ENCODE measurements around the gene GPR18. TPM values are rescaled to one million over a fixed set of nuclear protein-coding genes. Genes with fewer than 3 reads are reported as not detected.

Gene GPR18
- total RNA-seq, 1 donor from 2014 or later = not detected

DNA sequence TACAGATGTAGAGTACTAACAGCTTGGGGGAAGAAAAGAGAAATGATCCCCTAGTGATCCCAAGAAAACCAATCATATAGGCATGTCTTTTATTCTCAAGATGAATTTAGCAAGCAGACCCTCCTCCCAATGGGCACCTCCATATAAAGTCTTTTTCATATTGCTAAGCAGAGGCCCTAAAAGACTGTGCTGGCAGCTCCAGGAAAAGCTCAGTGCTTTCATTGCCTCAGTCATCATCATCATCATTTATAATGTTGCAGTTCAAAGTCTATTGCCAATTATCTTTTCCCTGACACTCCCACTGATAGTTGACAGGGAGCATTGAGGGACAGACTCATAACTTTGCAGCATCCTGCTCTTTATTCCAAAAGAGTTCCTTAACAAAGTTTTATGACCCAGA is 36.0 kb upstream of the GPR18 start:
- FAIRE-seq (no peak), DNase-seq (ENCODE audit: low spot score in 2 of 2) (no peak)

DNA sequence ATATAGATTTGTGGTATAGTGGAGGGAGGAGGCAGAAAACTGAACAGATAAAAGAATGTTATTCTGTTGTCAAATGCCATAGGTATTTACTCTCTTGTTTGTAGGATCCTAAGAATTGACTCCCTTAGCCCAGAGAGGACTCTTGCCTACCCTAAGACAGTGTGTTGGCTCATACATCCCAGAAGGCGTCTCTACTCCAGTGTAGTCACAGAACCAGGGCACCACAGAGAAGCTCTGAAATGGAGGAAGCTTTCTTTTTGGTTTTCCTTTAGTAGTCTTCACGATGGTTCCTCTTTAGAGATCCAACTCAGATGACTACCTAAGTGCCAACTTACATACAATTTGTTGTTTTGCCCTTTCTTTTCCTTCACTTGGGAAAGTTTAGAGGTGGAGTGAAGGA is 35.0 kb upstream of the GPR18 start:
- DNase-seq (ENCODE audit: low spot score in 2 of 2) = no peak
- no peak for FAIRE-seq

DNA sequence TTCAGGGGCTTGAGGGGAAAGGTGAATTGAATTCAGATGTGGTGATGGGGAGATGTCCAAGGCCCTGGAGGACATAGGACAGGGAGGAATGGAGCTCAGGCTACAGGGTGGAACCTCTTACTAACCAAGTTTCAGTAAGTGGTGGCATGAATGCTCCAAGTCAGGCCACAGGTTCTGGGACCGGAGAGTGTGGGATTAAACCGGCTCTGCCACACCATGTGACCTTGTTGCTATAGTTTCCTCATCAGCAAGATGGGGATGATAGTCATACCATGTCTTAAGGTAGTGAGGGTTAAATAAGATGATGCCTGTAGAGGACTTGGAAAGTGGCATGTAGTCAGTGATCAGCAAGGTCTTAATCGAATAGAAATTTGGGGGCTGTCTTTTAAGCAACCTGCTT is 32.7 kb upstream of the GPR18 start:
- no peak for FAIRE-seq

DNA sequence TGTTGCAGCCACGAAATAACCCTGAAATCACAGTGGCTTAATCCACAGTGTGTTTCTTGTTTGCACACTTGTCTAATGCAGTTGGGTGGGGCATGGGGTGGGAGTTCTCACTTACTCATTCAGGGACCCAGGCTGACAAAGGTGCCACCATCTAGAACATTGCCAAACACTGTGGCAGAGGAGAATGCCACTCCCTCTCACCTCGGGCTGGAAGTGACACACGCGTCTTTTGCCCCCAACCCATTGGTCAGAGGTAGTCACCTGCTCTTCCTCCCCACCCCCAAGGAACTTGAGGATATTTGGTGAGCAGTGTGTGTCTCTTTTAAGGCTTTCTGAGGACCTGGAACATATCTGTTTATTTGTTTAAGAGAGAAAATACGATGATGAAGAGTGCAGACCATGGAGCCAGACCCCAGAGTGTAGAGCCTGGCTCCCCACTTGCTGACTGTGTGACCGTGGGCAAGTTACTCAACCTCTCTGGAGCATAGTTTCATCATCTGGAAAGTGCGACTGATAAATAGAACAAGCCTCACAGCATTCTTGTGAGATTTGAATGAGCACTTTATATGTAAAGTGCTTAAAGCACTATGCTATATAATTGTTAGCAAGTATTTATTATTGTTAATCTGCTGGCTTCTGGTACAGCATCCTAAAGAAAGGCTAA is 31.6 kb upstream of the GPR18 start:
- no peak for FAIRE-seq

More for the DNA sequence above, 32.7 kb upstream of the GPR18 start:
- no peak for DNase-seq (ENCODE audit: low spot score in 2 of 2)

DNA sequence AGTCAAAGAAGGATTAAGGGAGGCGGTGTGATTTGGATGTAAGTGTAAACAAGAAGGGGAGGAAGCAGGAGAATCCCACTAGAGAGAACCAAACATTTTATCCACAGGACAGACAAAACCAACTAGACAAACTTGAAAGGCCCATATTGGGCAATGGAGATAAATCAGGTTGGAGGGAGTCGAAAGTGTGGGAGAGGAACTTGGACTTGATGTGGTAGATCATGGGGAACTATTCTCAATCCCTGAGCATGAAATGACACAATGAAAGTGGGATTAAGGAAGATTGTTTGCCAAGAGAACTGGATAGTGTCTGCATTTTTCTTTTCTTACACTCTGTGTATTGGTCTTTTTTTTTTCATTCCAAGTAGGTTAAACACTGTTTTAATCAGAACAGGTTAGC is 31.1 kb upstream of the GPR18 start:
- FAIRE-seq = no peak
- DNase-seq (ENCODE audit: low spot score in 2 of 2) = no peak

More for the DNA sequence above, 31.6 kb upstream of the GPR18 start:
- no peak for DNase-seq (ENCODE audit: low spot score in 2 of 2)

DNA sequence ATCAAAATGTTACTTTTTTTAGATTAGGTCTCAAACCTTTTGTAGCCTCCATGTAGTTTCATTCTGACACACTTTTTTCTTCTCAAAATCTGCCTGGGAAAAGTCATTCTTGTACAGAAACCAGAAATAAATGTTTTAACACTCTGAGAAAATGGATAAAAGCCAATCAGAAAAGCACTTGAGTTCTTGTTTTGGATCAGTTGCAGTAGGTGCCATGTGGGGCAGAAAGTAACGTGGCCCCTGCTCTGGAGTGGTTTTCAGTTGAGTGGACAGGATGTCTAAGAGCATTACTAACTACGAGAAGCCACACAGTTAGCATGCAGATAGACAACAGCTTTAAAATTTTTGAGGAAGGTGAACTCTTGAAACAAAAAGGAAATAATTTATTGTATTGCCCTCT is 29.9 kb upstream of the GPR18 start:
- no peak for FAIRE-seq
- no peak for DNase-seq (ENCODE audit: low spot score in 2 of 2)

DNA sequence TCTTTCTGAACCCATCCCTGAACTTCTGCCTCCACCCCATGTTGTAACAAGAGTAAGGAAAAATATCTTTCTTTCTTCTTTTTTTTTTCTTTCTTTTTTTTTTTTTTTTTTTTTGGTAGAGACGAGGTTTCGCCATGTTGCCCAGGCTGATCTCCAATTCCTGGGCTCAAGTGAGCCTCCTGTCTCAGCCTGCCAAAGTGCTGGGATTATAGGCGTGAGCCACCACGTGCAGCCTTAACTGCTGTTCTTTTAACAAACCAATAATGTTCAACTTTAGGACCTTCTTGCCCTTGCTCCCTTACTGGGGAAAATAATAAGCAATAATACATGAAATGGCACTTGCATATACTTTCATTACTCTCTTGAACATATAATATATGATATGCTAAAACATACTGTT is 29.4 kb upstream of the GPR18 start:
- DNase-seq (ENCODE audit: low spot score in 2 of 2) (no peak), FAIRE-seq (no peak)

DNA sequence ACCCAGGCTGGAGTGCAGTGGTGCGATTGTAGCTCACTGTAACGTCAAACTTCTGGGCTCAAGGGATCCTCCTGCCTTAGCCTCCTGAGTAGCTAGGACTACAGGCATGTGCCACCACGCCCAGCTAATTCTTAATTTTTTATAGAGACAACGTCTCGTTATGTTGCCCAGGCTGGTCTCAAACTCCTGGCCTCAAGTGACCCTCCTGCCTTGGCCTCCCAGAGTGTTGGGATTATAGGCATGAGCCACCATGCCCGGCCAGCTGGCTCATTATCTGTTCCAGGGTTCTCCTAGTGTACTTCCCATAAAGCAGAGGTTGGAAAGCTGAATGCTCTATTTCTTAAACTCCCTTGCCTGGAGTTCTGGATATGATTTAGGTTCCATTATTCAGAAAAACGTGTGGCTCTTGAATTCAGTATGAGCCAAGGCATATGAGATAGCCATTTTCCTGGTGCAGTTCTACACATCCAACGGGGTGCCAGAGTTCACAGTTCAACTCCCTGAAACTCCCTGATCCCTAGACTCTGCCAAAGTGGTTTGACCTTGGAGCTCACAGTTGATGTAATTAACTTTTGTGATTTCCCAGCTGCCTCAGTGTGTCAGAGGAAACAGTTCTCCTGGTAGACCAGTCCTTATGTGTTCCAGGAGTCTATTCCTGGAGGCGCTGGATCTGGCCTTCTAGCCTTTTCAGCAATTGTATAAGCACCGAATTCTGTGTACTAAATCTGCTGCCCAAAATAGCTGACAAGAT is 27.4 kb upstream of the GPR18 start:
- DNase-seq (ENCODE audit: low spot score in 2 of 2) = no peak
- no peak for FAIRE-seq

DNA sequence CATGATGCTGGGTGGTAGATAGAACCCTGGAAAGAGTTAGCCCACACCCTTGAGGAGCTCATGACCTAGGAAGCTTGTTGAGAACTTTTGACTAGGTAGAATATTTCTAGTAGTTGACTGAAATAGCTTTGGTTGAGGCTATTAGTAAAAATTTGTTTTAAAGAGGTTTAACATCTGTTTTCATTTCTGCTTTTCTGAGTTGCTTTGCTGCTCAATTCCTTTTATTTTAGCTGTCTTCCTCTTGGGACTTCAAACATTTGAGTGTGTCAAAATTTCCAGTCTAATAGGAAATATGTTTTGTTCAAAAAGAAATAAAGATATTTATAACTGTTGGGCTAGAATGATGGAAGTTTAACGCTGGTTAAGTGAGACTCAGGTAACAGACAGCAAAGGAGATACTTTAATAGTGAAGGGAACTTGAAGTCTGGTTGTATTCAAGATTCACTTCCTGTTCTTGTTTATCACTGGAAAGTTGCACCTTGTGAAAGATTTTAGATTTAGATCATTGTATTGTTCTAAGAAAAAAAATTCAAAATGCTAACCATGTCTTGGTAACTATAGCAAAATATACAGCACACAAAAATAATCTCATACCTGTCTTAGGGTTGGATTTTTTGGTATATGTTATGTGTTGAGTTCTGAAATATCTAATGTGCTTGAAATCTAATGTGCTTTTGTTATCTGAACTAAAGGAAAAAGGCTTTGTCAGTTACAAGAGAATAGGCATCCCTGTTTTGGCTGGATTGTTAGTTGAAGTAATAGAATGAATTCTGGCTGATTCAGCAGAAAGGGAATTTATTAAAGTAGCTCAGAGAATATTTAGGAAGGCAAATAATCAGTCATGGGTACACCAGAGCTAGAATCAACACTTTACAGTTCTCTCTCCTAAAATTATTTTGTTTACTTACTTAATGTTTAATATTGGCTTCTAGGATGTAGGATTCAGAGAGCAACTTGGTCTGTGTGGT is 24.4 kb upstream of the GPR18 start:
- FAIRE-seq = no peak
- DNase-seq (ENCODE audit: low spot score in 2 of 2) = no peak

DNA sequence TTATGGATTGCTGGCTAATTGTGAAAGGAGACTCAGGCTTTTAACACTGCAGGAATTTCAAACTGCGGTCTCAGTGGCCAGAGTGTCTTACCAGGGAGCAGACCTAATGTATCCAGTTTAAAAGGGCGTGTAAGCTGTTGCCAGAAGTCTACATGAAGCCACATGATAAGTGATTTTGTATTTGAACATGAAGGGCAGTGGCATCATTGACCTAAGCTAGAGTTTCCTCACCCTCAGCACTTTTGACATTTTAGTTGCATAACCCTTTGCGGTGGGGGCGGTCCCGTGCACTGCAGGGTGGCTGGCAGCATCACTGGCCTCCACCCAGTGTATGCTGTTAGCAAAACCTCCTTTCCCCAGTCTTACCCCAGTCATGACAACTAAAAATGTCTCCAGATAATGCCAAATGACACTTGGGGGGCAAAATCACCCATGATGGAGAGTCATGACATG is 23.7 kb upstream of the GPR18 start:
- DNase-seq (ENCODE audit: low spot score in 2 of 2) (no peak), FAIRE-seq (no peak)

DNA sequence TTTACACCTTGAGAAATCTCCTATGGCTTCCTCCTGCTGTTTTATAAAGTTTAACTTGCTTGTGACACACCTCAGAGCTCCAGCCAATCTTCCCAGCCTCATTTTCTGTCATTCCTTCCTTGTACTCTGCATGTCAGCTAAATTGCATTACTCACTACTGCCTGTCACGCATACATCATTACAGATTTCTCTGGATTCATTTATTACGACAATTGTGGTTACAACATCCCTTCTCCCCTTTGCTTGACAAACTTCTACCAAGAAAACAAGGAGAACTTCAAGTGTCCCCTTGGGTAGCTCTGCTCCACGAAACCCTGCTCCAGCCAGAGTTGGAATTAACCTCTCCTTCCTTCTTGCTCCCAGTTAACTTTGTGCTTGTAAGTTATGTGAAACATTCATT is 22.0 kb upstream of the GPR18 start:
- DNase-seq (ENCODE audit: low spot score in 2 of 2) = no peak
- FAIRE-seq = no peak

DNA sequence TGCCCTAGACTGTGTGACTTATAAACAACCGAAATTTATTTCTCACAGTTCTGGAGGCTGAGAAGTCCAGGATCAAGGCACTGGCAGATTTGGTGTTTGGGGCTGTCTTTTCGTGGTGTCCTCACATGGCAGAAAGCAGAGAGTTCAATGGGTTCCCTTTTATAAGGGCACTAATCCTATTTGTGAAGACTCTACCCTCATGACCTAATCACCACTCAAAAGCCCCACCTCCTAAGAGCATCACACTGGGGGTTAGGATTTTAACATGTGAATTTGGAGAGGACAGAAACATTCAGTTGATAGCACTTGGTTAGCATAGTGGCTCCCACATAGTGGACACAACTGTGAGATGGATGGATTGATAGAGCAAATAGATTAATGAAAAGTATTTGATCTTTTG is 21.5 kb upstream of the GPR18 start:
- FAIRE-seq (no peak), DNase-seq (ENCODE audit: low spot score in 2 of 2) (no peak)

DNA sequence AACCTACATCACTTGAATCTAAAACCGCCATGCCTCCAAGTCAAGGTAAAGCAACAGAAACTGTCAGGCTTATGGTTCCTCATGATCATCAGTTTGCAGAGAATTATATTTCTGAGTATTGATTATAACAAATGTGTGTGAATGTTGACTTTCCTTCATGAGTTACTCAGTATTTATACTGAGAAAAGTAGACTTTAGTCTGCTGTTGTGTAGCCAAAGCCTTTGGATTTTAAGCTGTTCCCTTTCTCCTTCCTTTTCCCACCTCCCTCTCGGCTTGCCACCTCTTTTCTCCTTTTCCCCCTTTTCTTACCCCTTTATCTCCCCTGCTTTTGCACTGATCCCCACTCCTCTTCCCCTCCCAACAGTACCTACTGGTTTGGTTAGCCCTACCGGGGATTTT is 20.7 kb upstream of the GPR18 start:
- DNase-seq (ENCODE audit: low spot score in 2 of 2) (no peak), FAIRE-seq (no peak)

DNA sequence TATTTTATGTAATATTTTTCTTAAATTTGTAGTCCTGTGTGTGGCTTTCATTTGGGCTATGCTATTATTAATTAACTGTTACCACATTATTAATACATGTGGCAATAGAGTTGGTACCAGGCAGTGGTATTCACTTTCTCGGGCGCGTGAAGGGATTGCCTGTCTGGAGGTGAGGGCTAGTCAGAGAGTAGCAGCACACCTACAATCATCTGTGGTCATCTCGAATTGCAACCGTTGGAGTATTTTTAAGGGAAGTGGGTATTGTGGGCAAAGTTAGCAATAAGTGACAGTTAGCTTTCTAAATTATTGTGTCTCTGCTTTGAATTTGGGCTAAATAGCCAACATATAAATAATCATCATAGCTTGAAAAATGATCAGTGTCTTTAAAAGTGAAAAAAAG is 20.0 kb upstream of the GPR18 start:
- no peak for FAIRE-seq
- DNase-seq (ENCODE audit: low spot score in 2 of 2) = no peak

DNA sequence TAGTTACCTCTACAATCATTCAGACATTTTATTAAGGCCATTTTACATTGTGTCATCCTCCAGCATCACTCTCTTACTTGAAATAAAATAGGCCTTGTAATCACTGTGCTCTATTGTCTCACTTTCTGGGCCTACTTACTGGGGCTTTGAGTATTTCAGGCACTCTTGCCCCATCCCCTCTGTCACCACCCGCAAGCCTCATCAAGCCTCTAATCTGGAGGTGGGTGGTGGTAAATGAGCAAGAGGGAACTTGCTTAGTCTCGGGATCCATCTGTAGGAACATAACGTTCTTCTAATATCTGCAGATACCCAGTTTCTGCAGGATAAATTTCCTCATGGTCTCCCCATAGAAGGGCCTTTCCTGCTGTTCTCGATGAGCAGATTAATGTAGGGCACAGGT is 19.4 kb upstream of the GPR18 start:
- no peak for DNase-seq (ENCODE audit: low spot score in 2 of 2)
- no peak for FAIRE-seq

DNA sequence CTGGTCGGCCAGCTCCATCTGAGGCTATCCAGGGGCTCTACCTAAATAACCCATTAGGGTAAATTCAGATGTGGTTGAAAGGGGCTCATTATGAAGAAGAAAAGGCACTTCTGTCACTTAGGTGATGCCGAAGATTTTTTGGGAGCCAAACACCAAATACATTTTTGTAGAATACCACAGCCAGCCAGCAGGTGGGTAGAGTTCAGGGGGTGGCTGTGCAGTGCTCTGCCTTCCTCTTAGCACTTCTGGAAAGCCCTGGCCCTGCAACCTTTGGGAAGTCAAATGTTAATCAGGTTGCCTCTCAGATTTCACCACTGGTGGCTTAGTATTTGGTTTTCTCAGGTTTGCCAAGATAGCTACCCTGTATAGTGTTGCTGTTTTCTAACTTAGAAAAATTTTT is 18.5 kb upstream of the GPR18 start:
- no peak for DNase-seq (ENCODE audit: low spot score in 2 of 2)
- no peak for FAIRE-seq

DNA sequence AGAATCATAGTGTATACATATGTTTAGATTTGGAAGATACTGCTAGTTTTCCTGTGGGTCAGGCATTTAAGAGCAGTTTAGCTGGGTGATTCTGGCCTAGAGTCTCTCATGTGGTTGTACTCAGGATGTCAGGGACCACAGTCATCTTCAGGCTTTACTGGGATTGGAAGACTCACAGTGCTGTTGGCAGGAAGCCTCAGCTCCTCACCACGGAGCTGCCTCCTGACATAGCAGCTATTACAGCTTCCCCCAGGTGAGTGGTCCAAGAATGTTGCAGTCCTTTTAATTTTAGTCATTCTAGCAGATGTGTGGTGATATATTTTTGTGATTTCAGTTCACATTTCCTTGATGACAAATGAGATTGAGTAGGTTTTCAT is 16.9 kb upstream of the GPR18 start:
- DNase-seq (ENCODE audit: low spot score in 2 of 2) (no peak), FAIRE-seq (no peak)

DNA sequence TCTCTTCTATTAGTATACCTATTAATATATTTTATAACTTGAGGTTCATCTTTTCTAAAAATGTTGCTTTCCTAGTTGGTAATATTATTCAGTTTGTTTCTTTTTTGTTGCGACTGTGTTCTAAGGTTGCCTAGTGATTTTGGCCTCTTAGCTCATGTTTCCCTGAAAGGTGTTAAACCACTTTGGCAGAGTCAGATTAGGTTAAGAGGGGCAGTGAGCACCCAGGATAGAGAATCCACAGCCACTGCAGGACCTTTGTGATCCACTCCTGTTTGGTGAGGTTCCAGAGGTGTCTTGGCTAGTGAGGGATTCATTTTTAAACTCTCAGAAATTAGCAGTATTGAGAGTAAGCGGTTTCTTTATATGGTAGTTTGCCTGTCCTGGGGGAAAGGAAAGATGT is 14.9 kb upstream of the GPR18 start:
- no peak for DNase-seq (ENCODE audit: low spot score in 2 of 2)
- FAIRE-seq = no peak

DNA sequence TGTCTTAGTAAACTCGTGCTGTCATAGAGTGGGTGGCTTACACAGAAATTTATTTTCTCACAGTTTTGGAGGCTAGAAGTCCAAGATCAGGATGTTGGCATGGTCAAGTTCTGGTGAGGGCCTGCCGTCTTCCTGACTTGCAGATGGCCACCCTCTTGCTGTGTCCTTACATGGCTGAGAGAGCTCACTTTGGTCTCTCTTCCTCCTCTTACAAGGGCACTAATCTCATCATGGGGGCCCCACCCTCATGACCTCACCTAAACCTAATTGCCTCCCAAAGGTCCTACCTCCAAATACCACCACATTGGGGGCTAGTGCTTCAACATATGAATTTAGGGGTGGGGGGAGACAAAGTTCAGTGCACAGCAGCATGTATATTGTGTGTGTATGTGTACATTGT is 14.3 kb upstream of the GPR18 start:
- DNase-seq (ENCODE audit: low spot score in 2 of 2) (no peak), FAIRE-seq (no peak)

DNA sequence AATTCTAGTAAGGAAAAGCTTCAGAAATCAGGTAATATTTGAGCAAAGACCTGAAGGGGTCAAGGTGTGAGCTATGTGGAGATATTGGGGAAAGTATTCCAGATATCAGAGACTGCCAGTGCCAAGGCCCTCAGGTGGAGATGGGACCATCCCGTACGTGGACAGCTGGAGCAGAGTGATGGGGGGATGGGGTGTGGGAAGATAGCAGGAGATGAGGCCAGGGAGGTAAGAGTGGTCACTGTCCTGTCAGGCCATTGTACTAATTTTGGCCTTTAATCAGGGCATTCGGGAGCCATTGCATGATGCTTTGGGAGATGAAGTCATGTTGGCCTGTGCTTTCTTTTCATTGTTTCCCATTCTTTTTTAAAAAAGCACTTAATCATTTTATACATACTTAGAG is 13.1 kb upstream of the GPR18 start:
- no peak for DNase-seq (ENCODE audit: low spot score in 2 of 2)
- no peak for FAIRE-seq

DNA sequence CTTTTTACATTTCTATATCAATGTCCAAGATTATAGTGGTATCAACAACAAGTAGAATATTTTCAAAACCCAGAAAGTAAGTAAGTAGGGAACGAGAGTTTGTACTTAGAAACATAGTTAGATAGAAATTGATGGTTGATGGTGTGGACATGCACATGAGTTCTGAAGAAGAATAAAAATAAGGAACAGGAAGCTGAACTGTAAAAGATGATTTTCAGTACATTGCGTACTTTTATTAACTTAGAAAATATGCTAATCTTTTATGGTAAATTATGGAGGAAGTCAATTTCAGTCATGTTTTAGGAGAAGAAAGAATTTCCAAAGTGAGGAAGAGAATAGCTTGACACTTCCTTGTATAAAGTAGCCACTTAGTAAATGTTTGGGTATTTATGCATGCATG is 12.3 kb upstream of the GPR18 start:
- DNase-seq (ENCODE audit: low spot score in 2 of 2) (no peak), FAIRE-seq (no peak)

Measured in frontal cortex (tissue), 4 donors.